K562 (cell line): ENCODE measurements around the gene RNASE13. TPM values are rescaled to one million over a fixed set of nuclear protein-coding genes. Genes with fewer than 3 reads are reported as not detected.
A peak's percentile ranks its signal among the peaks of the same experiment; 100 is the strongest.

ENCODE experiments used
- ATF1 ChIP-seq, 2 experiments: fragments of 450-650 bp in 1 of 2; IDR thresholded peaks; 2 replicates each; pipeline ENCODE4 v1.6.1; 2016; ENCODE audit warnings: missing compliant biosample characterization in 1 of 2, missing genetic modification characterization in 1 of 2
- ATF7 ChIP-seq: fragments of 450-650 bp; IDR thresholded peaks from 2 replicates; pipeline ENCODE4 v1.7.1; 2014; ENCODE audit warnings: mild to moderate bottlenecking, moderate library complexity
- BACH1 ChIP-seq: fragments of 200-800 bp; sonication (Bioruptor generic); IDR thresholded peaks from 2 replicates; pipeline ENCODE4 v1.6.1; 2016; ENCODE audit warnings: missing genetic modification characterization, missing compliant biosample characterization
- CTBP1 ChIP-seq: fragments of 450-650 bp; IDR thresholded peaks from 2 replicates; pipeline ENCODE4 v1.6.1; 2016; ENCODE audit warnings: borderline replicate concordance
- DPF2 ChIP-seq: fragments of 450-650 bp; IDR thresholded peaks from 2 replicates; pipeline ENCODE4 v1.6.1; 2016
- E2F3 ChIP-seq: fragments of 250-450 bp; sonication (Bioruptor Pico); IDR thresholded peaks from 2 replicates; pipeline ENCODE4 v1.4.0; 2020; ENCODE audit warnings: mild to moderate bottlenecking
- EP300 ChIP-seq: IDR thresholded peaks from 2 replicates; pipeline ENCODE4 v1.6.1; 2012; ENCODE audit warnings: low read length, improper control_type of control experiment
- ETV1 ChIP-seq: fragments of 450-650 bp; conservative IDR thresholded peaks from 2 replicates; pipeline ENCODE4 v1.6.1; 2016; ENCODE audit warnings: missing genetic modification characterization, control low read depth, low read depth, missing compliant biosample characterization
- FOXA1 ChIP-seq: fragments of 450-650 bp; IDR thresholded peaks from 2 replicates; pipeline ENCODE4 v1.6.1; 2016; ENCODE audit warnings: mild to moderate bottlenecking, borderline replicate concordance
- GATA2 ChIP-seq: sonication (generic); formaldehyde crosslinking; IDR thresholded peaks from 2 replicates; pipeline ENCODE4 v1.4.0; 2020; ENCODE audit warnings: mild to moderate bottlenecking, missing genetic modification reagents
- HDAC2 ChIP-seq: fragments of 450-650 bp; IDR thresholded peaks from 2 replicates; pipeline ENCODE4 v1.6.1; 2016; ENCODE audit warnings: mild to moderate bottlenecking
- HNRNPL ChIP-seq: fragments of 200-400 bp; formaldehyde crosslinking; IDR thresholded peaks from 2 replicates; pipeline ENCODE4 v1.6.1; 2017; ENCODE audit warnings: low read depth, mild to moderate bottlenecking, low read length
- IRF1 ChIP-seq: sonication (generic); formaldehyde crosslinking; IDR thresholded peaks from 2 replicates; pipeline ENCODE4 v1.8.0; 2022; ENCODE audit warnings: missing genetic modification reagents, mild to moderate bottlenecking, borderline replicate concordance
- L3MBTL2 ChIP-seq: fragments of 450-650 bp; IDR thresholded peaks from 2 replicates; pipeline ENCODE4 v1.6.1; 2016; ENCODE audit warnings: mild to moderate bottlenecking, moderate library complexity
- NCOA1 ChIP-seq: fragments of 450-650 bp; IDR thresholded peaks from 2 replicates; pipeline ENCODE4 v1.6.1; 2016; ENCODE audit warnings: low read depth
- NR4A1 ChIP-seq, 2 experiments: fragments of 250-450 bp in 1 of 2; fragments of 450-650 bp in 1 of 2; sonication (Bioruptor Pico) in 1 of 2; IDR thresholded peaks; 2 replicates each; pipeline versions ENCODE4 v1.4.0 to v1.6.1; 2016 to 2020; ENCODE audit warnings: mild to moderate bottlenecking in 2 of 2, missing compliant biosample characterization in 1 of 2, missing genetic modification characterization in 1 of 2, moderate library complexity in 1 of 2
- RBM34 ChIP-seq: fragments of 200-400 bp; formaldehyde crosslinking; IDR thresholded peaks from 2 replicates; pipeline ENCODE4 v1.6.1; 2018; ENCODE audit warnings: low read length, borderline replicate concordance; ENCODE audit not compliant: insufficient read depth
- TAF1 ChIP-seq: IDR thresholded peaks from 2 replicates; pipeline ENCODE4 v1.6.1; 2011; ENCODE audit warnings: mild to moderate bottlenecking, low read length, moderate library complexity; ENCODE audit not compliant: insufficient read depth, control insufficient read depth, severe bottlenecking; ENCODE audit errors: extremely low read depth
- VEZF1 ChIP-seq: fragments of 200-800 bp; sonication (Bioruptor generic); IDR thresholded peaks from 2 replicates; pipeline ENCODE4 v1.6.1; 2017; ENCODE audit warnings: missing genetic modification characterization, missing compliant biosample characterization
- ZFP1 ChIP-seq: fragments of 450-650 bp; formaldehyde crosslinking; IDR thresholded peaks from 2 replicates; pipeline ENCODE4 v1.4.0; 2020; ENCODE audit warnings: mild to moderate bottlenecking, mixed read lengths
- ZNF408 ChIP-seq: fragments of 250-450 bp; sonication (Bioruptor Pico); IDR thresholded peaks from 2 replicates; pipeline ENCODE4 v1.4.0; 2020; ENCODE audit warnings: low read depth, mild to moderate bottlenecking, moderate library complexity
- ZNF507 ChIP-seq: conservative IDR thresholded peaks from 2 replicates; pipeline ENCODE4 v1.6.1; 2017; ENCODE audit warnings: missing genetic modification characterization, missing compliant biosample characterization
- ZNF592 ChIP-seq: fragments of 450-650 bp; IDR thresholded peaks from 2 replicates; pipeline ENCODE4 v1.6.1; 2017; ENCODE audit warnings: antibody characterized with exemption, mild to moderate bottlenecking
- polyA plus RNA-seq, 8 experiments: library from polyadenylated mRNA; depleted of rRNA in 4 of 8; stranded (reverse) in 5 of 8; unstranded in 3 of 8; fragments of >200 nt; fragmentation: Nextera tagmentation in 2 of 8; fragmentation: Illumina TruSeq in 1 of 8; extraction: Ambion mirVana in 2 of 8; extraction: Trizol in 1 of 8; gene quantifications; 2 replicates each; pipeline versions ENCODE4 v1.2.1 to v1.2.3, GENCODE V29; 2011 to 2014; ENCODE audit warnings: inconsistent platforms in 1 of 8, missing spikeins in 1 of 8
- total RNA-seq, 7 experiments: library from RNA; depleted of rRNA in 6 of 7; stranded (reverse); fragments of >200 nt in 6 of 7; fragmentation: Illumina TruSeq in 2 of 7; extraction: Trizol in 2 of 7; gene quantifications; 2 replicates each; pipeline versions ENCODE4 v1.2.1 to v1.2.3, GENCODE V29; 2011 to 2021; ENCODE audit warnings: low replicate concordance in 1 of 7

RNASE13 gene
- total and polyA plus RNA-seq, 9 of the 15 experiments (the other 6 are each of a cell fraction or from before 2014, with no cell fraction given): not detected

- TF ChIP-seq HNRNPL: no peak
- peak; percentile 19; the same call in 1 of the 2 replicates for TF ChIP-seq BACH1
- TF ChIP-seq CTBP1: peak; percentile 66; the same call in 1 of the 2 replicates
- TF ChIP-seq IRF1: no peak
- no peak for TF ChIP-seq ZNF408 (CRISPR knock-in tag)
- no peak for TF ChIP-seq FOXA1
- TF ChIP-seq VEZF1 (CRISPR knock-in tag): no peak
- TF ChIP-seq DPF2: peak; percentile 71
- no peak for TF ChIP-seq ZNF507
- TF ChIP-seq ATF7: peak; percentile 30; the same call in 1 of the 2 replicates
- TF ChIP-seq NCOA1: 0 out of 2 replicates have a peak, but pooled peaks have one; percentile 17
- TF ChIP-seq TAF1: no peak
- TF ChIP-seq NR4A1 (CRISPR knock-in tag; IDR thresholded peaks at IDR 0.05): no peak
- TF ChIP-seq NR4A1 (tag; IDR thresholded peaks at IDR 0.05): 0 out of 2 replicates have a peak, but pooled peaks have one; percentile 16
- peak; percentile 52 for TF ChIP-seq EP300
- no peak for TF ChIP-seq ZFP1 (CRISPR knock-in tag)
- no peak for TF ChIP-seq ATF1 (CRISPR knock-in tag; IDR thresholded peaks at IDR 0.05)
- 0 out of 2 replicates have a peak, but pooled peaks have one; percentile 19 for TF ChIP-seq ATF1 (tag; IDR thresholded peaks at IDR 0.05)
- TF ChIP-seq RBM34: no peak
- TF ChIP-seq ETV1 (tag): peak; percentile 96
- 0 out of 2 replicates have a peak, but pooled peaks have one; percentile 35 for TF ChIP-seq ZNF592
- 0 out of 2 replicates have a peak, but pooled peaks have one; percentile 6 for TF ChIP-seq E2F3
- TF ChIP-seq GATA2: peak; percentile 37; the same call in 1 of the 2 replicates
- TF ChIP-seq L3MBTL2: peak; percentile 28; the same call in 1 of the 2 replicates
- 0 out of 2 replicates have a peak, but pooled peaks have one; percentile 28 for TF ChIP-seq HDAC2
Observed at GRCh38 chr14:21043974-21044618, 9.5 kb upstream of the RNASE13 start (continued).
